GM12878 (cell line): ENCODE data around the gene RGS6.

Source experiments
- CHD2 ChIP-seq: IDR thresholded peaks from 2 replicates; pipeline ENCODE4 v1.6.1; 2011; ENCODE audit warnings: low read depth, low read length, improper control_type of control experiment, borderline replicate concordance
- CREB1 ChIP-seq: IDR thresholded peaks from 2 replicates; pipeline ENCODE4 v1.6.1; 2012; ENCODE audit warnings: low read depth, mild to moderate bottlenecking, inconsistent platforms
- CREM ChIP-seq: IDR thresholded peaks from 2 replicates; pipeline ENCODE4 v1.6.1; 2014; ENCODE audit warnings: antibody characterized with exemption, low read depth
- CTCF ChIP-seq, 3 experiments: IDR thresholded peaks in 2 of 3; conservative IDR thresholded peaks in 1 of 3; 2 replicates each; pipeline ENCODE4 v1.5.1; 2011; ENCODE audit warnings: low read depth in 3 of 3, low read length in 3 of 3, mild to moderate bottlenecking in 3 of 3, control low read depth in 2 of 3, moderate library complexity in 2 of 3, inconsistent platforms in 1 of 3, mixed read lengths in 1 of 3; ENCODE audit not compliant: control insufficient read depth in 2 of 3, insufficient read depth in 1 of 3; ENCODE audit errors: extremely low read depth in 1 of 3
- ELK1 ChIP-seq: IDR thresholded peaks from 2 replicates; pipeline ENCODE4 v1.6.1; 2012; ENCODE audit warnings: low read depth, low read length, improper control_type of control experiment
- ESRRA ChIP-seq: IDR thresholded peaks from 2 replicates; pipeline ENCODE4 v1.6.1; 2012; ENCODE audit warnings: mild to moderate bottlenecking, low read length, improper control_type of control experiment
- NRF1 ChIP-seq: conservative IDR thresholded peaks from 2 replicates; pipeline ENCODE4 v1.6.1; 2011; ENCODE audit warnings: mild to moderate bottlenecking, low read depth, low read length, improper control_type of control experiment
- POLR2A ChIP-seq: IDR thresholded peaks from 2 replicates; pipeline ENCODE4 v1.6.1; 2011; ENCODE audit warnings: low read depth, mild to moderate bottlenecking, low read length
- RFX5 ChIP-seq: IDR thresholded peaks from 2 replicates; pipeline ENCODE4 v1.6.1; 2011; ENCODE audit warnings: low read depth, low read length, improper control_type of control experiment
- SIN3A ChIP-seq: IDR thresholded peaks from 2 replicates; pipeline ENCODE4 v1.6.1; 2012; ENCODE audit warnings: low read depth, low read length, improper control_type of control experiment
- SREBF1 ChIP-seq: IDR thresholded peaks from 2 replicates; pipeline ENCODE4 v1.6.1; 2012; ENCODE audit warnings: mild to moderate bottlenecking, low read length
- TF ChIP-seq, protein P1 (sequence below): fragments of 450-650 bp; IDR thresholded peaks from 2 replicates; pipeline ENCODE4 v1.6.1; 2017; ENCODE audit warnings: mild to moderate bottlenecking, moderate library complexity

GRCh38 chr14:72126561-72126960, 194.3 kb downstream of the RGS6 start:
- TF ChIP-seq ELK1 (no peak), RFX5 (no peak), SREBF1 (no peak), ESRRA (no peak), POLR2A (no peak), CTCF (IDR thresholded peaks at IDR 0.05 in 2 of 3, conservative IDR thresholded peaks at IDR 0.05 in 1 of 3; ENCODE audit: control insufficient read depth in 2 of 3, extremely low read depth in 1 of 3, insufficient read depth in 1 of 3, low read depth in 3 of 3, low read length in 3 of 3) (no peak), CREM (no peak), CHD2 (no peak), SIN3A (no peak), NRF1 (no peak), CREB1 (no peak)
- TF ChIP-seq, protein P1, sequence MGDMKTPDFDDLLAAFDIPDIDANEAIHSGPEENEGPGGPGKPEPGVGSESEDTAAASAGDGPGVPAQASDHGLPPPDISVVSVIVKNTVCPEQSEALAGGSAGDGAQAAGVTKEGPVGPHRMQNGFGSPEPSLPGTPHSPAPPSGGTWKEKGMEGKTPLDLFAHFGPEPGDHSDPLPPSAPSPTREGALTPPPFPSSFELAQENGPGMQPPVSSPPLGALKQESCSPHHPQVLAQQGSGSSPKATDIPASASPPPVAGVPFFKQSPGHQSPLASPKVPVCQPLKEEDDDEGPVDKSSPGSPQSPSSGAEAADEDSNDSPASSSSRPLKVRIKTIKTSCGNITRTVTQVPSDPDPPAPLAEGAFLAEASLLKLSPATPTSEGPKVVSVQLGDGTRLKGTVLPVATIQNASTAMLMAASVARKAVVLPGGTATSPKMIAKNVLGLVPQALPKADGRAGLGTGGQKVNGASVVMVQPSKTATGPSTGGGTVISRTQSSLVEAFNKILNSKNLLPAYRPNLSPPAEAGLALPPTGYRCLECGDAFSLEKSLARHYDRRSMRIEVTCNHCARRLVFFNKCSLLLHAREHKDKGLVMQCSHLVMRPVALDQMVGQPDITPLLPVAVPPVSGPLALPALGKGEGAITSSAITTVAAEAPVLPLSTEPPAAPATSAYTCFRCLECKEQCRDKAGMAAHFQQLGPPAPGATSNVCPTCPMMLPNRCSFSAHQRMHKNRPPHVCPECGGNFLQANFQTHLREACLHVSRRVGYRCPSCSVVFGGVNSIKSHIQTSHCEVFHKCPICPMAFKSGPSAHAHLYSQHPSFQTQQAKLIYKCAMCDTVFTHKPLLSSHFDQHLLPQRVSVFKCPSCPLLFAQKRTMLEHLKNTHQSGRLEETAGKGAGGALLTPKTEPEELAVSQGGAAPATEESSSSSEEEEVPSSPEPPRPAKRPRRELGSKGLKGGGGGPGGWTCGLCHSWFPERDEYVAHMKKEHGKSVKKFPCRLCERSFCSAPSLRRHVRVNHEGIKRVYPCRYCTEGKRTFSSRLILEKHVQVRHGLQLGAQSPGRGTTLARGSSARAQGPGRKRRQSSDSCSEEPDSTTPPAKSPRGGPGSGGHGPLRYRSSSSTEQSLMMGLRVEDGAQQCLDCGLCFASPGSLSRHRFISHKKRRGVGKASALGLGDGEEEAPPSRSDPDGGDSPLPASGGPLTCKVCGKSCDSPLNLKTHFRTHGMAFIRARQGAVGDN = no peak
